Astrocyte (in vitro differentiated cells and primary cell): ENCODE measurements around the gene CELF2. TPM values are rescaled to one million over a fixed set of nuclear protein-coding genes. Genes with fewer than 3 reads are reported as not detected.

Experiments
- DNase-seq: peaks from one replicate; pipeline ENCODE4 v3.0.0-alpha.2; 2010; ENCODE audit warnings: low read depth
- FAIRE-seq: peaks from 2 replicates; lab custom pipeline; 2011; peaks lifted over from hg19 to GRCh38; lab: Jason Lieb, UNC
- H2AFZ ChIP-seq: 2 replicates; pipeline ENCODE4 v1.6.0; 2012; ENCODE audit warnings: low read depth, low read length, inconsistent platforms
- H3K27ac ChIP-seq: 2 replicates; pipeline ENCODE4 v1.5.1; 2011; ENCODE audit warnings: low read depth, low read length, inconsistent platforms
- H3K27me3 ChIP-seq: 2 replicates; pipeline ENCODE4 v1.6.0; 2011; ENCODE audit warnings: low read length, inconsistent platforms; ENCODE audit not compliant: insufficient read depth
- H3K36me3 ChIP-seq: 2 replicates; pipeline ENCODE4 v1.5.1; 2011; ENCODE audit warnings: low read length, inconsistent platforms; ENCODE audit not compliant: insufficient read depth
- H3K4me1 ChIP-seq: 2 replicates; pipeline ENCODE4 v1.5.1; 2011; ENCODE audit warnings: low read length, inconsistent platforms; ENCODE audit not compliant: insufficient read depth
- H3K4me2 ChIP-seq: 2 replicates; pipeline ENCODE4 v1.6.0; 2012; ENCODE audit warnings: low read length, inconsistent platforms
- H3K4me3 ChIP-seq: 2 replicates; pipeline ENCODE4 v1.5.1; 2011; ENCODE audit warnings: low read depth, mild to moderate bottlenecking, low read length, inconsistent platforms; ENCODE audit not compliant: insufficient read depth
- H3K79me2 ChIP-seq: 2 replicates; pipeline ENCODE4 v1.6.0; 2012; ENCODE audit warnings: mild to moderate bottlenecking, low read length, inconsistent platforms; ENCODE audit not compliant: insufficient read depth
- H3K9ac ChIP-seq: 2 replicates; pipeline ENCODE4 v1.6.0; 2012; ENCODE audit warnings: mild to moderate bottlenecking, low read length, inconsistent platforms
- H3K9me3 ChIP-seq: 2 replicates; pipeline ENCODE4 v1.5.1; 2012; ENCODE audit warnings: low read depth, mild to moderate bottlenecking, low read length, inconsistent platforms; ENCODE audit not compliant: insufficient read depth
- H4K20me1 ChIP-seq: 2 replicates; pipeline ENCODE4 v1.6.0; 2012; ENCODE audit warnings: low read length, inconsistent platforms; ENCODE audit not compliant: insufficient read depth
- H3K27ac Mint-ChIP-seq: one replicate; pipeline ENCODE4 v1.8.0; 2021; ENCODE audit warnings: mild to moderate bottlenecking, mixed read lengths; ENCODE audit not compliant: unreplicated experiment
- H3K27me3 Mint-ChIP-seq: one replicate; pipeline ENCODE4 v1.8.0; 2021; ENCODE audit warnings: low read depth, mixed read lengths; ENCODE audit not compliant: unreplicated experiment
- H3K36me3 Mint-ChIP-seq: one replicate; pipeline ENCODE4 v1.8.0; 2021; ENCODE audit warnings: low read depth, mixed read lengths; ENCODE audit not compliant: unreplicated experiment
- H3K4me1 Mint-ChIP-seq: one replicate; pipeline ENCODE4 v1.8.0; 2021; ENCODE audit warnings: low read depth, mixed read lengths; ENCODE audit not compliant: unreplicated experiment
- H3K4me3 Mint-ChIP-seq: one replicate; pipeline ENCODE4 v1.8.0; 2021; ENCODE audit warnings: mild to moderate bottlenecking, moderate library complexity, mixed read lengths; ENCODE audit not compliant: unreplicated experiment
- H3K9me3 Mint-ChIP-seq: one replicate; pipeline ENCODE4 v1.8.0; 2021; ENCODE audit warnings: mild to moderate bottlenecking, mixed read lengths; ENCODE audit not compliant: unreplicated experiment
- EZH2 ChIP-seq: IDR thresholded peaks from 2 replicates; pipeline ENCODE4 v1.6.1; 2012; ENCODE audit warnings: mild to moderate bottlenecking, low read length, inconsistent platforms; ENCODE audit not compliant: insufficient read depth
- total RNA-seq: library from RNA; stranded (reverse); gene quantifications from 2 replicates; pipeline ENCODE4 v1.2.1, GENCODE V29; 2021
- TF ChIP-seq, protein P1 (sequence below): IDR thresholded peaks from 2 replicates; pipeline ENCODE4 v1.5.1; 2011; ENCODE audit warnings: low read depth, mild to moderate bottlenecking, inconsistent platforms, low read length, moderate library complexity; ENCODE audit not compliant: insufficient read depth

Gene CELF2
- total RNA-seq, 1 donor from 2014 or later, result 76.1 TPM

DNA sequence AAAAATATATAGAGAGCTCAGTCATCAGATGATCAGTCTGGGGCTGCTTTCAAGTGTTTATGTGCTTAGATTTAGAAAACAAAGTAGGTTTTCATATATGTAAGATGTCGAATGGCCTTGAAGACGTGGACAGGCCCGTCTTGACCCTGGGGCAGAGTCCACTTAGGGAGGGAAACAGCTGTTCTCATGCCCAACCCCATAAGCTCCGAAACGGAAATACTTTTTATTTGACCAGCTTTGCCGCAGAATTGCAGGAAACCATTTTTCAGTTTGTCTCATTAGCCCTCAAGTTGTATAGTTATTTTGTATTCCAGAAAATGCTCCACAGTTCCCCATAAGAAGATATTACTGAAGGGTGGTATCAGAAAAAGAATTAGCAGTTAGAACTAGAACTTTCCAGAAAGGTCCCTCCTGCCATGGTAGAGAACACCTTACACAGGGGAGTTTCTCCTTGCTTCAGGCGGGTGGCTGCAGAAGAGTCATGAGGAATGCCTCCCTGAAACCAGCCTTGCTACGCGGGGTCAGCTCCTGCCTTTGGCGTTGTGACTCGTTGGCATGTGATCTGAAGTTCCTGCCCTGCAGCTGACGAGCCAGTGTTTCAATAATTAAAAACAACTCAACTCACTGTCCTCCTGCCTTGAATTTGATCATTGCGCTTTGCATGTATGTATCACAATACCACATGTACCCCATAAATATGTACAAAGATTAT is 192.7 kb downstream of the CELF2 start:
- Mint-ChIP-seq H3K36me3 (peaks cover 3% of the 10 kb centered on the region), H3K9me3 (no peaks in the 10 kb centered on the region), H3K27me3 (no peaks in the 10 kb centered on the region), H3K27ac (peak overlapping the region; percentile 38), H3K4me3 (no peak overlapping the region), H3K4me1 (peaks cover 14% of the 10 kb centered on the region)
- H3K27me3 ChIP-seq, result no peaks in the 10 kb centered on the region
- DNase-seq (no peak), FAIRE-seq (no peak)
- H3K4me3 ChIP-seq, result no peak overlapping the region
- no peak for TF ChIP-seq EZH2
- TF ChIP-seq, protein P1, sequence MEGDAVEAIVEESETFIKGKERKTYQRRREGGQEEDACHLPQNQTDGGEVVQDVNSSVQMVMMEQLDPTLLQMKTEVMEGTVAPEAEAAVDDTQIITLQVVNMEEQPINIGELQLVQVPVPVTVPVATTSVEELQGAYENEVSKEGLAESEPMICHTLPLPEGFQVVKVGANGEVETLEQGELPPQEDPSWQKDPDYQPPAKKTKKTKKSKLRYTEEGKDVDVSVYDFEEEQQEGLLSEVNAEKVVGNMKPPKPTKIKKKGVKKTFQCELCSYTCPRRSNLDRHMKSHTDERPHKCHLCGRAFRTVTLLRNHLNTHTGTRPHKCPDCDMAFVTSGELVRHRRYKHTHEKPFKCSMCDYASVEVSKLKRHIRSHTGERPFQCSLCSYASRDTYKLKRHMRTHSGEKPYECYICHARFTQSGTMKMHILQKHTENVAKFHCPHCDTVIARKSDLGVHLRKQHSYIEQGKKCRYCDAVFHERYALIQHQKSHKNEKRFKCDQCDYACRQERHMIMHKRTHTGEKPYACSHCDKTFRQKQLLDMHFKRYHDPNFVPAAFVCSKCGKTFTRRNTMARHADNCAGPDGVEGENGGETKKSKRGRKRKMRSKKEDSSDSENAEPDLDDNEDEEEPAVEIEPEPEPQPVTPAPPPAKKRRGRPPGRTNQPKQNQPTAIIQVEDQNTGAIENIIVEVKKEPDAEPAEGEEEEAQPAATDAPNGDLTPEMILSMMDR, result no peak
- no peaks in the 10 kb centered on the region for H3K4me1 ChIP-seq
- H3K9ac ChIP-seq, result no peak overlapping the region
- H3K79me2 ChIP-seq, result no peaks in the 10 kb centered on the region
- no peak overlapping the region for H3K4me2 ChIP-seq
- H3K27ac ChIP-seq, result no peak overlapping the region
- H2AFZ ChIP-seq, result no peak overlapping the region
- H4K20me1 ChIP-seq, result no peaks in the 10 kb centered on the region
- H3K9me3 ChIP-seq, result no peaks in the 10 kb centered on the region
- H3K36me3 ChIP-seq, result no peaks in the 10 kb centered on the region

- no peaks in the 10 kb centered on the region for H3K9me3 Mint-ChIP-seq
- no peaks in the 10 kb centered on the region for H3K36me3 ChIP-seq
- no peak for FAIRE-seq
- H3K27ac ChIP-seq, result no peak overlapping the region
- H4K20me1 ChIP-seq, result no peaks in the 10 kb centered on the region
- TF ChIP-seq, protein P1, result no peak
- no peak for TF ChIP-seq EZH2
- H3K4me3 ChIP-seq, result no peak overlapping the region
- no peaks in the 10 kb centered on the region for H3K9me3 ChIP-seq
- peaks cover 9% of the 10 kb centered on the region for H3K36me3 Mint-ChIP-seq
- H3K4me2 ChIP-seq, result no peak overlapping the region
- DNase-seq, result no peak
- H3K4me1 Mint-ChIP-seq, result peaks cover 14% of the 10 kb centered on the region
- H3K4me1 ChIP-seq, result no peaks in the 10 kb centered on the region
- H3K27ac Mint-ChIP-seq, result no peak overlapping the region
- no peak overlapping the region for H2AFZ ChIP-seq
- no peak overlapping the region for H3K9ac ChIP-seq
- H3K27me3 Mint-ChIP-seq, result no peaks in the 10 kb centered on the region
- no peaks in the 10 kb centered on the region for H3K79me2 ChIP-seq
- no peaks in the 10 kb centered on the region for H3K27me3 ChIP-seq
- no peak overlapping the region for H3K4me3 Mint-ChIP-seq
Measured at GRCh38 chr10:11212288-11213085, 194.8 kb downstream of the CELF2 start.

DNA sequence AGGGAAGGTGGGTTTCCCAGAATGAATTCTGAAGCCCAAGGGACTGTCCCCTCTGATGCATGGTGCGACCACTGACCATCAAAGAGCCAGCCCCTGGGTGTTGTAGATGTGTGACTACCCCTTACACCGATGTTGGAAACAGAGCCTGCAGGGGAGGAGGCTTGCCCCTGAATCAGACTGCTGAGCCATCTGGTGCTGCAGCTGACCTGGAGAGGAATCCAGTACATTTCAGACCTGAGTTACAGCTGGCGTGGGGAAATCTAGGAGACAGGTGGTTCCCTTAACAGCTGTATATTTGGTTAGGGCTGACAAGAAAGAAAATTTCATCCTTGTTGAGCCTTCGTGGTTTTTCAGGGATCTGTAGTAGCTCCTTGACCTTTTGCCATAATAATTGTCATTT is 195.5 kb downstream of the CELF2 start:
- H3K4me1 Mint-ChIP-seq, result peaks cover 17% of the 10 kb centered on the region
- no peak overlapping the region for H3K9ac ChIP-seq
- H3K36me3 ChIP-seq, result no peaks in the 10 kb centered on the region
- H3K4me3 ChIP-seq, result no peak overlapping the region
- H3K36me3 Mint-ChIP-seq, result peaks cover 9% of the 10 kb centered on the region
- H4K20me1 ChIP-seq, result no peaks in the 10 kb centered on the region
- no peaks in the 10 kb centered on the region for H3K4me1 ChIP-seq
- H3K9me3 Mint-ChIP-seq, result no peaks in the 10 kb centered on the region
- TF ChIP-seq EZH2, result no peak
- TF ChIP-seq, protein P1, result no peak
- H3K79me2 ChIP-seq, result no peaks in the 10 kb centered on the region
- no peaks in the 10 kb centered on the region for H3K27me3 Mint-ChIP-seq
- H3K4me3 Mint-ChIP-seq, result no peak overlapping the region
- no peak overlapping the region for H3K27ac ChIP-seq
- H3K9me3 ChIP-seq, result no peaks in the 10 kb centered on the region
- no peaks in the 10 kb centered on the region for H3K27me3 ChIP-seq
- H3K4me2 ChIP-seq, result no peak overlapping the region
- no peak for FAIRE-seq
- DNase-seq, result no peak
- H2AFZ ChIP-seq, result no peak overlapping the region
- H3K27ac Mint-ChIP-seq, result no peak overlapping the region
